ENCODE measurements around the gene VILL.
A peak's percentile ranks its signal among the peaks of the same experiment; 100 is the strongest.

The VILL gene

GRCh38 chr3:38000965-38001455, 10.4 kb downstream of the VILL start:
- DNase-seq (ENCODE audit: low read depth) = no peak

- DNase-seq (ENCODE audit: low read depth) = no peak
These were observed 11.0 kb downstream of the VILL start for GRCh38 chr3:38001456-38002081.

- DNase-seq (ENCODE audit: low read depth) = no peak
These were observed 11.8 kb downstream of the VILL start for GRCh38 chr3:38002291-38002876.

- DNase-seq (ENCODE audit: low read depth) = no peak
These were observed 12.4 kb downstream of the VILL start for GRCh38 chr3:38002940-38003339.

- no peak for DNase-seq (ENCODE audit: low read depth)
These were observed 12.8 kb downstream of the VILL start for GRCh38 chr3:38003371-38003816.

- no peak for DNase-seq (ENCODE audit: low read depth)
These were observed 13.3 kb downstream of the VILL start for GRCh38 chr3:38003817-38004414.

- DNase-seq (ENCODE audit: low read depth) = peak; percentile 43
These were observed 14.0 kb downstream of the VILL start for GRCh38 chr3:38004415-38005075.

- DNase-seq (ENCODE audit: low read depth) = no peak
These were observed 14.8 kb downstream of the VILL start for GRCh38 chr3:38005076-38006020.

GRCh38 chr3:38006031-38006430, 15.4 kb downstream of the VILL start:
- DNase-seq (ENCODE audit: low read depth) = no peak

GRCh38 chr3:38006445-38006995, 15.9 kb downstream of the VILL start:
- no peak for DNase-seq (ENCODE audit: low read depth)

- DNase-seq (ENCODE audit: low read depth) = no peak
These were observed 17.1 kb downstream of the VILL start for GRCh38 chr3:38007754-38008090.

GRCh38 chr3:38008191-38008701, 17.7 kb downstream of the VILL start:
- no peak for DNase-seq (ENCODE audit: low read depth)

GRCh38 chr3:38008971-38009580, 18.5 kb downstream of the VILL start:
- DNase-seq (ENCODE audit: low read depth) = no peak

GRCh38 chr3:38009807-38010591, 19.4 kb downstream of the VILL start:
- DNase-seq (ENCODE audit: low read depth) = no peak

GRCh38 chr3:38011111-38011510, 20.5 kb downstream of the VILL start:
- DNase-seq (ENCODE audit: low read depth) = no peak

- no peak for DNase-seq (ENCODE audit: low read depth)
These were observed 24.9 kb downstream of the VILL start for GRCh38 chr3:38015485-38015884.

- DNase-seq (ENCODE audit: low read depth) = no peak
These were observed 25.4 kb downstream of the VILL start for GRCh38 chr3:38015984-38016383.

GRCh38 chr3:38016410-38016809, 25.8 kb downstream of the VILL start:
- DNase-seq (ENCODE audit: low read depth) = no peak

GRCh38 chr3:38016847-38017444, 26.4 kb downstream of the VILL start:
- DNase-seq (ENCODE audit: low read depth) = no peak
